ENCODE results near the gene IL13. TPM values are rescaled to one million over a fixed set of nuclear protein-coding genes. Genes with fewer than 3 reads are reported as not detected.

The IL13 gene
- polyA plus RNA-seq, 2 of the 4 experiments (the other 2 are of a cell fraction) = 0.13 TPM; not detected in 1

DNA sequence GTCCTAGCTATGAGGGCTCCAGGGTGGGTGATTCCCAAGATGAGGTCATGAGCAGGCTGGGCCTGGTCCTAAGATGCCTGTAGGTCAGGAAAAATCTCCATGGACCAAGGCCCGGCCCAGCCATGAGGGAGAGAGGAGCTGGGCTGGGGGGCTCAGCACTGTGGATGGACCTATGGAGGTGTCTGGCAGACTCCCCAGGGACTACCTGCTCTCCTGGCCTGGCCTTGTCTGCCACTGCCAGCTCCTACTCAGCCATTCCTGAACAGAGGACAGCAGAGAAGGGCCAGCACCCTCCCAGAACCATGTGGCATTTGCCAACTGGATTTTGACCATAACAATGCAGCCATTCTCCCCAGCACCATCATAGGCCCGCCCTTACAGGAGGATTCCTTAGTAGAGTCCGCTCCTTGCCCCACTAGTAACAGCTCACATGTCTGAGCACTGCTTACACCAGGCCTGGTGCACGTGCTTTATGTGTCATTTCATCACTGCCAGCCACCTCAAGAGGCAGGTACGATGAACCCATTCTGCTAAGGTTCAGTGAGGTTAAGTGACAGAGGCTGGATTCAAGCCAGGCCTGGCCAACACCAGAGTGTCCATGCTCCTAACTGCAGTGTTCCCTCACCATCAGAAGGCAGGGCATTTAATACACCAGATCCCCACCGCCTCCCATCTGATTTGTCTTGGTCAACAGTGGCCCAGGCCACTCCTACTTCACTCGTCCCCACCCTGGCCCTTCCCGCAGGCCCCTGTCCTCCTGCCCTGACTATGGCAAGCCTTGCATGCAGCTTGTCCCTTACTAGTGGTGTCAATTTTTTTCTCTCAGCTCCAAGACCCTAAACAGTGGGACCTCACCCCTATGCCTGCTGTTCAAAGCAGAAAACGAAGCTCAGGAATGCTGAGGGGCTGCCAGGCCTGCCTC is 669 bp downstream of the IL13 start:
- ChIA-PET CTCF (interaction anchor here (0.7 to 6.4 kb wide), 6 partner anchors 9 to 132 kb away, joined by 3 to 37 read pairs (median 4); no protein-coding TSS in a partner anchor), POLR2A (no interaction called here)
- WGBS (ENCODE audit: missing lambda C conversion rate) = 81% methylated on average over 8 of the region's 9 CpGs
- no peak for FAIRE-seq
- H3K27ac ChIP-seq = no peak overlapping the region
- H3K4me1 ChIP-seq = no peaks in the 10 kb centered on the region
- TF ChIP-seq, protein P1, sequence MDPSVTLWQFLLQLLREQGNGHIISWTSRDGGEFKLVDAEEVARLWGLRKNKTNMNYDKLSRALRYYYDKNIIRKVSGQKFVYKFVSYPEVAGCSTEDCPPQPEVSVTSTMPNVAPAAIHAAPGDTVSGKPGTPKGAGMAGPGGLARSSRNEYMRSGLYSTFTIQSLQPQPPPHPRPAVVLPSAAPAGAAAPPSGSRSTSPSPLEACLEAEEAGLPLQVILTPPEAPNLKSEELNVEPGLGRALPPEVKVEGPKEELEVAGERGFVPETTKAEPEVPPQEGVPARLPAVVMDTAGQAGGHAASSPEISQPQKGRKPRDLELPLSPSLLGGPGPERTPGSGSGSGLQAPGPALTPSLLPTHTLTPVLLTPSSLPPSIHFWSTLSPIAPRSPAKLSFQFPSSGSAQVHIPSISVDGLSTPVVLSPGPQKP (IDR thresholded peaks at IDR 0.05; ENCODE audit: low read depth, low read length) = no peak
- TF ChIP-seq, protein P2, sequence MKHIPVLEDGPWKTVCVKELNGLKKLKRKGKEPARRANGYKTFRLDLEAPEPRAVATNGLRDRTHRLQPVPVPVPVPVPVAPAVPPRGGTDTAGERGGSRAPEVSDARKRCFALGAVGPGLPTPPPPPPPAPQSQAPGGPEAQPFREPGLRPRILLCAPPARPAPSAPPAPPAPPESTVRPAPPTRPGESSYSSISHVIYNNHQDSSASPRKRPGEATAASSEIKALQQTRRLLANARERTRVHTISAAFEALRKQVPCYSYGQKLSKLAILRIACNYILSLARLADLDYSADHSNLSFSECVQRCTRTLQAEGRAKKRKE (CRISPR knock-in tag; IDR thresholded peaks at IDR 0.05; ENCODE audit: low read depth) = no peak
- TF ChIP-seq EHF (CRISPR knock-in tag; IDR thresholded peaks at IDR 0.05) = no peak
- no peak for TF ChIP-seq RCOR1 (IDR thresholded peaks at IDR 0.05; ENCODE audit: low read depth, low read length)
- no peak for TF ChIP-seq ZNF302 (CRISPR knock-in tag; IDR thresholded peaks at IDR 0.05)
- no peak for TF ChIP-seq JUN (IDR thresholded peaks at IDR 0.05)
- no peak for TF ChIP-seq ESRRA (IDR thresholded peaks at IDR 0.05; ENCODE audit: borderline replicate concordance, low read length)
- no peak for TF ChIP-seq ZSCAN20 (CRISPR knock-in tag; IDR thresholded peaks at IDR 0.05)
- no peak for TF ChIP-seq JUNB (IDR thresholded peaks at IDR 0.05)
- no peak for TF ChIP-seq SMC3 (IDR thresholded peaks at IDR 0.05)
- no peak for TF ChIP-seq TFCP2L1 (CRISPR knock-in tag; IDR thresholded peaks at IDR 0.05)
- H3K9me3 ChIP-seq = no peaks in the 10 kb centered on the region
- H3K4me3 ChIP-seq = no peak overlapping the region
- H3K4me2 ChIP-seq = no peak overlapping the region
- no peak for ATAC-seq
- no peak for DNase-seq (ENCODE audit: low read depth in 1 of 2, low spot score in 1 of 2)

DNA sequence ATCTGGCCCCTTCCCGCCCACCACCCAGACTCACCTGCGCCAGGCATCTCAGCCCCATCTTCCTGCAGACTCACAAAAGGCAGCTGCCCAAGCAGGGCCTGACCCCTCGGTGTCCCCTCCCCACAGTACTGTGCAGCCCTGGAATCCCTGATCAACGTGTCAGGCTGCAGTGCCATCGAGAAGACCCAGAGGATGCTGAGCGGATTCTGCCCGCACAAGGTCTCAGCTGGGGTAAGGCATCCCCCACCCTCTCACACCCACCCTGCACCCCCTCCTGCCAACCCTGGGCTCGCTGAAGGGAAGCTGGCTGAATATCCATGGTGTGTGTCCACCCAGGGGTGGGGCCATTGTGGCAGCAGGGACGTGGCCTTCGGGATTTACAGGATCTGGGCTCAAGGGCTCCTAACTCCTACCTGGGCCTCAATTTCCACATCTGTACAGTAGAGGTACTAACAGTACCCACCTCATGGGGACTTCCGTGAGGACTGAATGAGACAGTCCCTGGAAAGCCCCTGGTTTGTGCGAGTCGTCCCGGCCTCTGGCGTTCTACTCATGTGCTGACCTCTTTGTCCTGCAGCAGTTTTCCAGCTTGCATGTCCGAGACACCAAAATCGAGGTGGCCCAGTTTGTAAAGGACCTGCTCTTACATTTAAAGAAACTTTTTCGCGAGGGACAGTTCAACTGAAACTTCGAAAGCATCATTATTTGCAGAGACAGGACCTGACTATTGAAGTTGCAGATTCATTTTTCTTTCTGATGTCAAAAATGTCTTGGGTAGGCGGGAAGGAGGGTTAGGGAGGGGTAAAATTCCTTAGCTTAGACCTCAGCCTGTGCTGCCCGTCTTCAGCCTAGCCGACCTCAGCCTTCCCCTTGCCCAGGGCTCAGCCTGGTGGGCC is 1.9 kb downstream of the IL13 start:
- CTCF ChIA-PET = interaction anchor here (0.5 to 6.4 kb wide), 2 partner anchors 19 to 140 kb away, joined by 4 to 37 read pairs; no protein-coding TSS in a partner anchor
- no peak overlapping the region for H3K4me3 ChIP-seq

DNA sequence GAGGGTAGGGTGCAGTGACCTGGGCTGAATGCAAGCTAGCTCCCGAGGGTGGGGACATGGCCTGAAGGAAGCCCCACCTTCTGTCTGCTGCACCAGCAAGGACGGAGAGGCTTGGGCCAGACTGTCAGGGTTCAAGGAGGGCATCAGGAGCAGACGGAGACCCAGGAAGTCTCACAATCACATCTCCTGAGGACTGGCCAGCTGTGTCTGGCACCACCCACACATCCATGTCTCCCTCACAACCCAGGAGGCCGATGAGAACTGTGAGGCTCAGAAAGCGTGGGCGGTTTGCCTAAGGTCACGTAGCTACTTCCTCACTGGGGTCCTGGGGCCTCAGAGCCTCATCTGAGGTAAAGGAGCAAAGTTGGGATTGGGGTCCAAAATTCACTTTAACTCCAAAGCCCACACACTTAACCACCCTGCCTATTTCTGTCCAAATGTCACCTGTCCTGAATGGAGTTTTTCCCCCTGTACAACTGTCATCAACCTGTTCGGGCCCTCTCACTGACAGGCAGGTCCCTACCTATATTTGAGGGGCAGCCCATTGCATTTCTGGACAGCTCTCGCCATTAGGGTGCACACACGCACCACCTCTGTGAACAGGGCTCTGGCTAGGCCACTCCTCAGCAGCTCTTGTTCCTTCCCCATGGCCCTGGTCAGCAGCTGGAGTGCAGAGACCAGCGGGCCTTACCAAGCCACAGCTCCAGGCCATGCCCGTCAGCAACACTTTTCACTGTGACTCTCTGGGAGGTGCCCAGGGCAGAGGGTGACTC is 3.4 kb downstream of the IL13 start:
- ChIA-PET POLR2A (no interaction called here), CTCF (interaction anchor here (0.9 to 6.4 kb wide), 3 partner anchors 17 to 134 kb away, joined by 3 to 37 read pairs (median 3); no protein-coding TSS in a partner anchor)
- ATAC-seq (peak; percentile 17 to 32; a peak in 4 of 6 replicates), FAIRE-seq (no peak), DNase-seq (ENCODE audit: low read depth in 1 of 2, low spot score in 1 of 2) (no peak)
- H3K4me1 ChIP-seq = no peaks in the 10 kb centered on the region
- no peak overlapping the region for H3K27ac ChIP-seq
- TF ChIP-seq, protein P3, sequence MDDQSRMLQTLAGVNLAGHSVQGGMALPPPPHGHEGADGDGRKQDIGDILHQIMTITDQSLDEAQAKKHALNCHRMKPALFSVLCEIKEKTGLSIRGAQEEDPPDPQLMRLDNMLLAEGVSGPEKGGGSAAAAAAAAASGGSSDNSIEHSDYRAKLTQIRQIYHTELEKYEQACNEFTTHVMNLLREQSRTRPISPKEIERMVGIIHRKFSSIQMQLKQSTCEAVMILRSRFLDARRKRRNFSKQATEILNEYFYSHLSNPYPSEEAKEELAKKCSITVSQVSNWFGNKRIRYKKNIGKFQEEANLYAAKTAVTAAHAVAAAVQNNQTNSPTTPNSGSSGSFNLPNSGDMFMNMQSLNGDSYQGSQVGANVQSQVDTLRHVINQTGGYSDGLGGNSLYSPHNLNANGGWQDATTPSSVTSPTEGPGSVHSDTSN (IDR thresholded peaks at IDR 0.05) = no peak
- peak in 1 of 2 experiments; percentile 28; a peak in 2 of 5 replicates for TF ChIP-seq RAD21 (conservative IDR thresholded peaks at IDR 0.05 in 1 of 2, IDR thresholded peaks at IDR 0.05 in 1 of 2)
- no peak overlapping the region for H3K4me2 ChIP-seq
- WGBS (ENCODE audit: missing lambda C conversion rate) = 83% methylated on average over 12 of the region's 12 CpGs
- H3K9me3 ChIP-seq = no peaks in the 10 kb centered on the region
- no peak overlapping the region for H3K4me3 ChIP-seq

More for the DNA sequence above, 1.9 kb downstream of the IL13 start:
- H3K9me3 ChIP-seq = no peaks in the 10 kb centered on the region
- no peak overlapping the region for H3K4me2 ChIP-seq
- ATAC-seq (no peak), DNase-seq (ENCODE audit: low read depth in 1 of 2, low spot score in 1 of 2) (no peak), FAIRE-seq (no peak)
- POLR2A ChIA-PET = no interaction called here
- TF ChIP-seq BHLHE40 (IDR thresholded peaks at IDR 0.05; ENCODE audit: low read depth, low read length) = no peak
- H3K4me1 ChIP-seq = no peaks in the 10 kb centered on the region
- no peak overlapping the region for H3K27ac ChIP-seq
- 78% methylated on average over 22 of the region's 23 CpGs for WGBS (ENCODE audit: missing lambda C conversion rate)

All from A549 (cell line).